Lower leg skin (tissue), 3 donors: ENCODE results near the gene SH2D2A.

ENCODE experiments used
- POLR2A ChIP-seq, 2 donors: fragments of 450-650 bp; IDR thresholded peaks; one replicate each; pipeline ENCODE4 v1.6.1; 2016 to 2017; ENCODE audit warnings: antibody characterized with exemption in 2 of 2, mild to moderate bottlenecking in 1 of 2, moderate library complexity in 1 of 2
- TF ChIP-seq, protein P1 (sequence below), 3 donors: fragments of 450-650 bp; IDR thresholded peaks; one replicate each; pipeline ENCODE4 v1.5.1; 2016; ENCODE audit warnings: antibody characterized with exemption in 3 of 3, mild to moderate bottlenecking in 3 of 3, moderate library complexity in 2 of 3

DNA sequence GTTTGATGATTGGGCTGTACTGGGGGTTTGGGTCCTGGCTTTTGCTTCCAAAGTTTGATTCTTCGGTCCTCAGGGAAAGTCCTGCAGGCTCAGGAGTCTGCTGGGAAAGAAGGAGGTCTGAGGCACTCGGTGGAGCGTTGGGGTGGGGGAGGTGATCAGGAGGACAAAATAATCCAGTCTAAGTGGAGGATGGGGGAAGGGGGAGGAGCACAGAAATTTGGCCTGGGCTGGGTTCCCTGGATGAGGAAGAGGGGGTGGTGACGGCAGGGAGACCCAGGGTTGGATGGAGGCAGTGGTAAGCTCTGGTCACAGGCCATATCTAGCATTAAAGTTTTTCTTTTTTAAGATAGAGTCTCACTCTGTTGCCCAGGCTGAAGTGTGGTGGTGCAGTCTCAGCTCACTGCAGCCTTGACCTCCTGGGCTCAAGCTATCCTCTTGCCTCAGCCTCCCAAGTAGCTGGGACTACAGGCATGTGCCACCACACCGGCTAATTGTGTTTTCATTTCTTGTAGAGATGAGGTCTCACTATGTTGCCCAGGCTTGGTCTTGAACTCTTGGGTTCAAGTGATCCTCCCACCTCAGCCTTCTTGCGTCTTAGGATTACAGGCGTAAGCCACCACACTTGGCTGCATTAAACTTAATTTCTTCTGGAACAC, 6.8 kb downstream of the SH2D2A start:
- TF ChIP-seq POLR2A (IDR thresholded peaks at IDR 0.05): no peak
- TF ChIP-seq, protein P1, sequence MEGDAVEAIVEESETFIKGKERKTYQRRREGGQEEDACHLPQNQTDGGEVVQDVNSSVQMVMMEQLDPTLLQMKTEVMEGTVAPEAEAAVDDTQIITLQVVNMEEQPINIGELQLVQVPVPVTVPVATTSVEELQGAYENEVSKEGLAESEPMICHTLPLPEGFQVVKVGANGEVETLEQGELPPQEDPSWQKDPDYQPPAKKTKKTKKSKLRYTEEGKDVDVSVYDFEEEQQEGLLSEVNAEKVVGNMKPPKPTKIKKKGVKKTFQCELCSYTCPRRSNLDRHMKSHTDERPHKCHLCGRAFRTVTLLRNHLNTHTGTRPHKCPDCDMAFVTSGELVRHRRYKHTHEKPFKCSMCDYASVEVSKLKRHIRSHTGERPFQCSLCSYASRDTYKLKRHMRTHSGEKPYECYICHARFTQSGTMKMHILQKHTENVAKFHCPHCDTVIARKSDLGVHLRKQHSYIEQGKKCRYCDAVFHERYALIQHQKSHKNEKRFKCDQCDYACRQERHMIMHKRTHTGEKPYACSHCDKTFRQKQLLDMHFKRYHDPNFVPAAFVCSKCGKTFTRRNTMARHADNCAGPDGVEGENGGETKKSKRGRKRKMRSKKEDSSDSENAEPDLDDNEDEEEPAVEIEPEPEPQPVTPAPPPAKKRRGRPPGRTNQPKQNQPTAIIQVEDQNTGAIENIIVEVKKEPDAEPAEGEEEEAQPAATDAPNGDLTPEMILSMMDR (IDR thresholded peaks at IDR 0.05): no peak
